GM15510 (cell line): ENCODE results near the gene PANX2.

ENCODE experiments used
- POLR2A ChIP-seq: IDR thresholded peaks from 3 replicates; pipeline ENCODE4 v1.6.1; 2011; ENCODE audit warnings: borderline replicate concordance; ENCODE audit not compliant: insufficient read length; ENCODE audit errors: extremely low read depth

The PANX2 gene

DNA sequence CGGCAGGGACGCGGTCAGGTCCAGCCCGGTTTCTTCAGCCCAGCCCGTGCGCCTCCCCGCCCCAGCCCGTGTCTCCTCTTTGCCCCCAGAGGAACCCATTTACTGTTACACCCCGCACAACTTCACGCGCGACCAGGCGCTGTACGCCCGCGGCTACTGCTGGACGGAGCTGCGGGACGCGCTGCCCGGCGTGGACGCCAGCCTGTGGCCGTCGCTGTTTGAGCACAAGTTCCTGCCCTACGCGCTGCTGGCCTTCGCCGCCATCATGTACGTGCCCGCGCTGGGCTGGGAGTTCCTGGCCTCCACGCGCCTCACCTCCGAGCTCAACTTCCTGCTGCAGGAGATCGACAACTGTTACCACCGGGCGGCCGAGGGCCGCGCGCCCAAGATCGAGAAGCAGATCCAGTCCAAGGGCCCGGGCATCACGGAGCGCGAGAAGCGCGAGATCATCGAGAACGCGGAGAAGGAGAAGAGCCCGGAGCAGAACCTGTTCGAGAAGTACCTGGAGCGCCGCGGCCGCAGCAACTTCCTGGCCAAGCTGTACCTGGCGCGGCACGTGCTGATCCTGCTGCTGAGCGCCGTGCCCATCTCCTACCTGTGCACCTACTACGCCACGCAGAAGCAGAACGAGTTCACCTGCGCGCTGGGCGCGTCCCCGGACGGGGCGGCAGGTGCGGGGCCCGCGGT, 6.5 kb downstream of the PANX2 start:
- no peak for TF ChIP-seq POLR2A

GRCh38 chr22:50177537-50178470, 7.3 kb downstream of the PANX2 start:
- TF ChIP-seq POLR2A = no peak

DNA sequence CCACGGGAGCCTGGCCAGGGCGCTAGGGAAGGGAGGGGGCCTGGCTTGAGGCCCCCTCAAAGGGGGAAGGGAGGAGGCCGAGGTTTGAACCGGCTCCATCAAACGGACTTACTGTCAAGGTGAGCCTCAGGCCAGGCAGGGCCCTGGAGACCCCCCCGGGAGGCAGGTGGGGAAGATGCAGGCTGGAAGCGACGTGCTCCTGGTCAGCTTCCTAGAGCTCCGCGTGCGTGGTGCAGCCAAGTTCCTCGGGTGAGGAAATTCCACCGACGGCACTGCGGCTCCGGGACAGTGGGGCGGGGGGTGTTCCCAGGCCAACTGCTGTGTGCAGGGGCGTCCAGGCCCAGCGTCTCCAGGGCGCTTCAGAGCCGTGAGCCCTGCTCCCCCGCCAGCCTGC, 7.9 kb downstream of the PANX2 start:
- TF ChIP-seq POLR2A = no peak

DNA sequence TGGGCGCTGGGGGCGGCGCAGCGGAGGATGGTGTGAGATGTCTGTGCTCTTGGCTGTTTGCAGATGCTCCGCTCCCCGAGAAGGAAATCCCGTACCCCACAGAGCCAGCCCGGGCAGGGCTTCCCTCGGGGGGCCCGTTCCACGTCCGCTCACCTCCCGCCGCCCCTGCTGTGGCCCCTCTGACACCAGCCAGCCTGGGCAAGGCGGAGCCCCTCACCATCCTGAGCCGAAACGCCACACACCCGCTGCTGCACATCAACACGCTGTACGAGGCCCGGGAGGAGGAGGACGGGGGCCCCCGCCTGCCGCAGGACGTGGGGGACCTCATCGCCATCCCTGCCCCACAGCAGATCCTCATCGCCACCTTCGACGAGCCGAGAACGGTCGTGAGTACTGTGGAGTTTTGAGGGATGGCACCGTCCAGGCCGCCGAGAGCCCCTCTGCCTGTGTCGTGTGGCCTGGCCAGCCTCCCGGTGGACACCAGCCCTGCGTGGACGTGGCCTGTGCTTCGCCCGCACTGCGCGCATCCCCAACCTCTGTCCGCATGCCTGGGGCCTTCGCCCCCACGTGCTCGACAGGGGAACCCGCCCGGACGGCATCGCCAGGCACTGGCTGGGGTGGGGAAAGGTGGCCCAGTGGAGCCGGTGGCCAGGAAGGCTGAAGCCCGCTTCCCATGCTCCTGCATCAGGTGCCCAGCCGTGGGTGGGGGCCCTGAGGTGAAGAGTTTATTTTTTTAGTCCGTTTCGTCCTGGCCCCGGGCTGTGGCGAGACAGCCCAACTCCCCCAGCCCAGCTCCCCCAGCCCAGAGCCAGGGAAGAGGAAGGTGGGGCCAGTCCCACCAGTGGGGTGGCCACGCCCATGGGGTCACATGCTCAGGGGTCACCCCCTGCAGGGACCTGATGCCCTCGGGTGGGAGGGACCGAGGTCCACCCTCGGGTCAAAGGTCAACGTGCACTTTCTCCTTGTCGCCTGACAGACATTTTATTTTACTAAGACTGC, 8.6 kb downstream of the PANX2 start:
- no peak for TF ChIP-seq POLR2A

DNA sequence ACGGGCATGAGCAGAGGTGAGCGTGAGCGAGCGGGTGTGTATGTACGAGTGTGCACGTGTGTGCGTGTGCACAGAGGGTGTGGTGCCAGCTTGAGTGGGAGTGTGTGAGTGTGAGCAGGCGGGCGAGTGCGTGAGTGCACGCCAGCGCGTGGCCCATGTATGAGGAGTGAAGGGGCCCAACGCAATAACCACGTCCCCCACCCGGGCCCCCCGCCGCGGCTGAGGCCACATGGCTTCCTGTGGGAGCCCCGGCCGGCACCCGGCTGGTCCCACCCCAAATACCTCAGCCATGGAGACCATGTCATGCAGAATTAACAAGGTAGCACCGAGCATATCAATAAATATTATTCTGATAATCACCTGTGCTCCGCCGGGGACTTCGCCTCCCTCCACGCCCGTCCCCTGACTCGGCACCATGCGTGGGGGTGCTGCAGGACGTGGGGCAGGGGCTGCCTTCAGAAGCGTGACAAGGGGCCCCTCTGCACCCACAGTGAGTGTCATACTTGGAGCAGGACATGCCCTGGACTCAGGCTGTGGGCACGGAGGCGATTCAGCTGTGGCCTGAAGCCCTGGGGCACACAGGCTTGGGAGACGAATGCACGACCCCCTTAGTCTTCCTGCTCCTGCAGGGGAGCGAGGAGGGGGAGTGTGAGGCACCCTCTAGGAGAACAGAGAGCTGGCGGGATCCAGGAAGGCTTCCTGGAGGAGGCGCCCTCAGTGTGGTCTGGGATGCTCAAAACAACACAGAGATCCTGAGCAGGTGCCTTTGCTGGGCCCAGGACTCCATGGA, 9.6 kb downstream of the PANX2 start:
- TF ChIP-seq POLR2A = no peak

GRCh38 chr22:50180727-50181521, 10.4 kb downstream of the PANX2 start:
- TF ChIP-seq POLR2A = no peak

DNA sequence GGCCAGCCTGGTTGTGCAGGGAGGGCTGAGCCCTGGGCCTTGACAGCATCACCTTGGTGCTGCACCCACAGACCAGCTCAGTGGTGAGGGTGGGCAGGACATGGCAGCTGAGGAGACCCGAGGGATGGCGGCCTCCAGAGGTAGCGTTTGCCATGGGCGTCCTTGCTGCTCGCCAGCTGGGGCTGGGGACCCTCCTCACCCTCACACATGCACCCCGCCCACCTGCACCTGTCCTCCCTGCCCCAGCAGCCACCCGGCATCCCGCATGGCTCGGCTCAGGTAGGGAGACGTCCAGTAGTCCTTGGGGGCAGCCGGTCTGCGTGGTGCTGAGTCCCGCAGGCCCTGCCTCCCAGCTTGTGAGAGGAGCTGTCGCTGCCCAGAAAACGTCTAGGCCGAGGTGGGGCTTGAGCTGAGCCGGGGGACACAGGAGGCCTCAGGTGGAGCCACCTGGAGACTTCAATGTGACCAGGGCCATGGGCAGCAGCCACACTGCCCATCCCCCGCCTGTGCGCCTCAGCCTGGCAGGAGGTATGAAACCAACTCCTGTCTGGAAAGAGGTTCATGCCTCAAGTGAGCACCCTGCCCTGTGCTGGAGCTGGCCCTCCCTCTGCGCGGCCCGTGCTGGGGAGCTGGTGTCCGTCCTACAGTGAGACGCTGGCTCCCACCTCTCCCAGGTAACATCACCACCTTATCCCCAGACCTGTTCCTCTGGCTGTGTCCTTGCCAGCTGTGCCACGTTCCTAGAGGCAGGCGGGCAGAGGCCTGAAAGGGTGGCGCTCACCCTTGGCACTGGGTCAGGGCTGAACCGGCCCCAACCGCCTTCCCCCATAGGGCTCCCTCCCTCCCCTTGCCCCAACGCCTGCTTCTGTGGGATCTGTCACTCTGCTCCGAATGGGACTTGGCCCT, 11.9 kb downstream of the PANX2 start:
- TF ChIP-seq POLR2A = no peak

- no peak for TF ChIP-seq POLR2A
Observed at GRCh38 chr22:50183141-50183971, 12.8 kb downstream of the PANX2 start.

DNA sequence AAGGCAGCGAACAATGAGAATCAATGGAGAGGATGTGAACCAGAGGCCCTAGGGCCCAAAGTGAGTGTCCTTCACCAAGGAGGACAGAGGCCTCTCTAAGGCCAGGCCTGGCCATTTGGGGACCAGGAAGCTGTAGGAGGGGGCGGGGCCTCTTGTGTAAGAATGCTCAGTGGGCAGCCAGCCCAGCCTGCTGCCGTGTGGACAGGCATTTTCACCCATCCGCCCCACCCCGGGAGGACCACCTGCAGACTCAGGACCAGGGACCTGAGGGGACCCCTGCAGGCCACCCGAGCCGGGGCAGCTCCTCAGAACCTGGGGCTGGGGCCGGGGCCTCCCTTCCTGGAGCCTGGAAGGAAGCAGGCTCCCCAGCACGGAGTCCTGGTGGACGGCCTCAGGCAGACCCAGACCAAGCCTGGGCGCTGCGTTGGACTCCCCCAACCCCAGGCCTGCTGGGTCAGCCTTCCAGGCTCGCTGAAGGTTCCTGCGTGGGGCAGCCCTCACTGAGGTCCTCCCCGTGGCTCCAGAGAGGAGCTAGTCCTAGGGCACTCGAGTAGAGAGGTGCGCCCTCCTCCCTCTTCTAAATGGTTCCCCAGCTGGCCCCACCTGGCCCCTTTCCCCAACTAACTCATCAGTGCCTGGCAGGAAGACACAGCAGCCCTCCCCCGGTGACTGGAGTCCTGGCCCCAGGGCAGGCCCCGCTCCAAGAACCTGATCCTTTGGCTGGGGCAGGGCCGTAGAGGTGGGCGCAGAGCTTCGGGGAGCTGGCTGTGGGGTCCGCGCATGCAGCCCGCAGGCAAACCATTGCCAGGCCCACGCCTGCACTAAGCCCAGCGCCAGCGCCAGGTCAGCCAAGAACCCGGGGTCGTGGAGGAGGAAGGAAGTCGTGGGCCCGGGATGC, 13.7 kb downstream of the PANX2 start:
- TF ChIP-seq POLR2A = no peak

GRCh38 chr22:50184902-50185374, 14.4 kb downstream of the PANX2 start:
- no peak for TF ChIP-seq POLR2A
